ENCODE data around the gene AKR1D1.
"Not testable (repeated sequence)": the region's sequence is repeated elsewhere in the genome, so short reads cannot be mapped to it uniquely, and the experiment has no call there.

The AKR1D1 gene

GRCh38 chr7:138146757-138147734, 70.8 kb downstream of the AKR1D1 start:
- DNase-seq; in situ Hi-C loops (cut with HindIII; ENCODE audit: low pct_ligation_motif_present, low pct_unique_long_range_greater_than_20kb, low sequenced_read_pairs): not testable (repeated sequence)

DNA sequence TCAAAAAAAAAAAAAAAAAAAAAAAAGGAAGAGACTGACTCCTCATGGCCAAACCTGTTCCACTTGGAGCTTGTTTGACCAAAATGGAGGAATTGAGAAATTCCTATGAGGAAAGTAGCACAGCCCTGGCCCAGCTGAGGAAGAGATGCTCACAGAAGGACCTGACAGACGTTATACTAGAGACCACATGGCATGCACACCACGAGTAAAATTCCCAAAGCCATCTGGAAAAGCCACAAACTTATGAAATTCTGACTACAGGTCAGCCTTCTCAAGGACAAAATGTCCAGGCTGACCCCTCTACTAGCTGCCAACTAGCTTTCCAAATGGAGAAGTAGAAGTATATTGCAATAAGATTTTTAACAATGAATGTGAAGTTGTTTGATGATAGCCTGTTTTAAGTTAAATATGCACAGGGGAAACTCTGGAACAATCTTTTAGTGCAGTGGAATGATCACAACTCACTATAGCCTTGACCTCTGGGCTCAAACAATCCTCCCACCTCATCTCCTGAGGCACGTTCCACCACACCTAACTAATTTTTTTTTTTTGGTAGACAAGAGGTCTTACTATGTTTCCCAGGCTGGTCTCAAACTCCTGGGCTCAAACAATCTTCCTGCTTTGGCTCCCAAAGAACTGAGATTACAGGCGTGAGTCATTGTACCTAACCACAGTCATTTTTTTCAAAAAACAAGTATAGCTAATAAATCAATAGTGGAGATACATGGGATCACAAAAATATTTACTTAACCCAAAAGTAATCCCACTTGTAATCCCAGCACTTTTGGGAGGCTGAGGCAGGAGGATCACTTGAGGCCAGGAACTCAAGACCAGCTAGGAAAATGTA, 75.7 kb downstream of the AKR1D1 start:
- in situ Hi-C loops (cut with HindIII; ENCODE audit: low pct_ligation_motif_present, low pct_unique_long_range_greater_than_20kb, low sequenced_read_pairs), result no loop called here
- no peak for DNase-seq

DNA sequence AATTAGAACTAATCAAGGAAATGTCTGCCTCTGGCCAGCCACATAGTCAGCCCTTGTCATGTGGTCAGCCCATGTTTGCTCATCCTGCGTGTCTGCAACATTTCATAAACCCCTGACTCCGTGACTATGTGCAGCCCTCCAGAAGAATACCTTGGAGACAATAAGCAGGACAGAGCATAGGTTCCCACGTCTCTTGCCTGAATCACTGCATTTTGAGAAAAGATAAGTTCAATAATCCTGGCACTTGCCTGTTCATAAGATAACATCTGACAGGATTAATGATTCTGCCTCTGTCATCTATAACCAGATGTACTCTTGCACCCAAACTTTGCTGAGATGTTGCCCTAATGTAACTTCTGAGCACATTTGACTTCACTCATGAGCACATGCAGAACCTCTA, 78.4 kb downstream of the AKR1D1 start:
- in situ Hi-C loops (cut with HindIII; ENCODE audit: low pct_ligation_motif_present, low pct_unique_long_range_greater_than_20kb, low sequenced_read_pairs), result no loop called here
- no peak for DNase-seq

DNA sequence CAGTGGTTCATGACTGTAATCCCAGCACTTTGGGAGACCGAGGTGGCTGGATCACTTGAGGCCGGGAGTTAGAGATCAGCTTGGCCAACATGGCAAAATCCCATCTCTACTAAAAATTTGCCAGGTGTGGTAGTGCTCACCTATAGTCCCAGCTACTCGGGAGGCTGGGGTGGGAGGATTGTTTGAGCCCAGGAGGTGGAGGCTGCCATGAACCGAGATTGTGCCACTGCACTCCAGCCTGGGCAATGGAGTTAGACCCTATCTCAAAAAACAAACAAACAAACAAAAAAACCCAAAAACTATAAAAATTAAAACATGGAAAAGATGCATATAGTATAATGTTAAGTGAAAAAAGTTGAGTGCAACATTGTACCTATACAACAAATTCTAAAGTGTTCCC, 81.4 kb downstream of the AKR1D1 start:
- no peak for DNase-seq
- in situ Hi-C loops (cut with HindIII; ENCODE audit: low pct_ligation_motif_present, low pct_unique_long_range_greater_than_20kb, low sequenced_read_pairs), result no loop called here

DNA sequence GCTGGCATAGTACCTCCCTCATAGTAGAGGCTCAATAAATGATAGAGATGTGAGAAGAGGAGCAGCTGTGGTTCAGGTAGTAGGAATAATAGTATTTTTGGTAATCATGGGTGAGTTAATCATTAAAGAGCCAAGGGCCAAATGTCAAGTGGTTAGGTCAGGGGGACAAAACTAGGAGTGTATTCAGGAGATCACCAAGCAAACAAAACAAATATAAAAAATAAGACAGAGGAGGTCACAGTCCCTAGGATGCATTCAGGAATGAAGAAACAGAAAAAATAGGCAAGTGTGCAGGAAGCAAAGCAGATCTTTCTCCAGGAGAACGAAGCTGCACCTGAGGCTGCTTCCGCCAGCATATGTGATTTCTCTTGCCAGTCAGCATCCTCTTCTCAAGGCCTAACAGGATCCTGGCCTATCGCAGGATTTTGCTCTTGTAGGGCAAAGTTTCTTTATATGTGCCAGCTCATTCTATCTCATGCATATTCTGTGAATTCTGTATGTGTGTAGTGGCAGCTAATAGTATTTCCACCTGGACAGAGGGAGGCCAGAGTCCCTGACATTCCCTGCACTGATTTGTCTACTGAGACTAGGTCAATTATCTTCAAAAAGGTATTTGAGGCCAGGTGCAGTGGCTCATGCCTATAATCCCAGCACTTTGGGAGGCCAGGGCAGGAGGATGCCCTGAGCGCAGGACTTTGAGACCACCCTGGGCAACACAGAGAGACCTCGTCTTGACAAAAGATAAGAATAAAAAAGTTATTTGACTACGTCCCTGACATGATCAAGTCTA, 82.7 kb downstream of the AKR1D1 start:
- DNase-seq, result no peak
- in situ Hi-C loops (cut with HindIII; ENCODE audit: low pct_ligation_motif_present, low pct_unique_long_range_greater_than_20kb, low sequenced_read_pairs), result no loop called here

DNA sequence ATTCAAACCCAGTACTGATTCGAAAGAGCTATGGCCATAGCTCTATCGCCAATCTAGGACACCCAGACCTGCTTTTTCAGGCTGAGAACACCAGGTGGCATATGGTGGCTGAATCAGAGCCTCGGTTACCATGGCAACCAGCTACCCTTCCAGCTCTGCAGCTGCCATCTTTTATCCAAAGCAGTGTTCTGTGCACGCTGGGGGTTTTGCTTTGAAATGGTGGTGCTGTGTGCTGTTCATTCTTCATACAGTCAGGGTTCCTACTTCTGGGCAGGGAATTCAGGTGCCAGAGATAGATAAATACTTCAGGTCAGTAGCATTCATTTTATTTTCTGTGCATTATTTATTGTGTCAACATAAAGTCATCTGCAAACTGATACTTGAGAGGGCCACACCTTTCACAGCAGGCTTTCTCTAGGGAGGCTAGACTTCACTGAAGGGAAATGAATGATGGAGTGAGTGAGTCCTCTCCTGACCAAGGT, 85.4 kb downstream of the AKR1D1 start:
- peak; percentile 98 for DNase-seq
- in situ Hi-C loops (cut with HindIII; ENCODE audit: low pct_ligation_motif_present, low pct_unique_long_range_greater_than_20kb, low sequenced_read_pairs), result no loop called here

GRCh38 chr7:138162236-138162635, 86.0 kb downstream of the AKR1D1 start:
- DNase-seq, result no peak
- in situ Hi-C loops (cut with HindIII; ENCODE audit: low pct_ligation_motif_present, low pct_unique_long_range_greater_than_20kb, low sequenced_read_pairs), result no loop called here

DNA sequence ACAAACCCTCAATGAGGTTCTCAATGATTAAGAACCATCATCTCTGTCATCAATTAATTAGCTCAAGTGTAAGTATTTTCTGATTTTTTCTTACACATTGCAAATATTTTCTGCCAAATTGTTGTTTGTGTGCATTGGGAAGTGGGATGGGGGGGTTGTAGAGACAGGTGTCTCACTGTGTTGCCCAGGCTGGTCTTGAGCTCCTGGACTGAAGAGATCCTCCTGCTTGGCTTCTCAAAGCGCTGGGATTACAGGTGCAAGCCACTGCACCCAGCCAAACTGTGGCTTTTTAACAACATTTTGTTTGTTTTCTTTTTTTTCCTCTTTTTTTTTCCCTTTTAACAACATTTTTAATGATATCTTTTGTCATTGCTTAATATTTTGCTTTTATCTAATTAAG, 87.5 kb downstream of the AKR1D1 start:
- in situ Hi-C loops (cut with HindIII; ENCODE audit: low pct_ligation_motif_present, low pct_unique_long_range_greater_than_20kb, low sequenced_read_pairs), result no loop called here
- DNase-seq, result no peak

GRCh38 chr7:138164804-138165203, 88.5 kb downstream of the AKR1D1 start:
- in situ Hi-C loops (cut with HindIII; ENCODE audit: low pct_ligation_motif_present, low pct_unique_long_range_greater_than_20kb, low sequenced_read_pairs), result no loop called here
- no peak for DNase-seq

DNA sequence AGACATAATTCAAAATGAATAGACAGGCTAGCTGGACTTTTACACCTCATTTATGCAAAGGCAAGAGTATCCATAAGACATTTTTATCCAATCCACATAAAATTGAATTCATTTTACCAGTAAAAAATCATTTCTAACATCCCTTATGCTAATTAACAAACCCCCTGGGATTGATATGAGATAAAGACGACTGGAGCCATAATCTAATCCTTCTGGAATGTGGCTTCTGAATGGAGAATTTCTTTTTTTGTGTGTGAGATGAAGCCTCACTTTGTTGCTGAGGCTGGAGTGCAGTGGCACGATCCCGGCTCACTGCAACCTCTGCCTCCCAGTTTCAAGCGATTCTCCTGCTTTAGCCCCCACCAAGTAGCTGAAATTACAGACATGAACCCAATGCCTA, 90.4 kb downstream of the AKR1D1 start:
- in situ Hi-C loops (cut with HindIII; ENCODE audit: low pct_ligation_motif_present, low pct_unique_long_range_greater_than_20kb, low sequenced_read_pairs), result no loop called here
- DNase-seq, result no peak

- in situ Hi-C loops (cut with HindIII; ENCODE audit: low pct_ligation_motif_present, low pct_unique_long_range_greater_than_20kb, low sequenced_read_pairs), result no loop called here
- DNase-seq, result no peak
Measured at GRCh38 chr7:138167222-138167621, 91.0 kb downstream of the AKR1D1 start.

DNA sequence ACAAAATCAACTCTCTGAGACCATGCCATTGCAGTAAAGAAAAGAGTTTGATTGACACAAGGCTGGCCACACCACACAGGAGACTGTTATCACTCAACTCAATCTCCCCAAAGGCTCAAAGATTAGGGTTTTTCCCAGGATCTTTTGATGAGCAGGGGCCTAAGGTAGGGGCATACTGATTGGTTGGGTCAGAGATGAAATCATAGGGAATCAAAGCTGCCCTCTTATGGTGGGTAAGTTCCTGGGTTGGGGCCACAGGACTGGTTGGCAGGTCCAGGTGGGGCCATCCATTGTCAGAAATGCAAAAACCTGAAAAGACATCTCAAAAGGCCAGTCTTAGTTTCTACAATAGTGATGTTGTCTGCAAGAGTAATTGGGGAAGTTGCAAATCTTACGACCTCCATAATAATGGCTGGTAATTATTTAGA, 91.6 kb downstream of the AKR1D1 start:
- in situ Hi-C loops (cut with HindIII; ENCODE audit: low pct_ligation_motif_present, low pct_unique_long_range_greater_than_20kb, low sequenced_read_pairs), result no loop called here
- DNase-seq, result no peak
